ENCODE measurements around the gene MED19. TPM values are rescaled to one million over a fixed set of nuclear protein-coding genes. Genes with fewer than 3 reads are reported as not detected.
"Not testable (repeated sequence)": the region's sequence is repeated elsewhere in the genome, so short reads cannot be mapped to it uniquely, and the experiment has no call there.

MED19 gene
- total and polyA plus RNA-seq, 4 donors: 8.8 to 11.8 (median 10.8) TPM

- Histone ChIP-seq H3K27me3 (ENCODE audit: control insufficient read depth in 1 of 2, insufficient read depth in 2 of 2, low read length in 1 of 2) (no peaks in the 10 kb centered on the region), H3K4me1 (ENCODE audit: control insufficient read depth in 1 of 2, insufficient read depth in 2 of 2, low read length in 2 of 2) (no peaks in the 10 kb centered on the region), H3K27ac (ENCODE audit: low read depth in 1 of 2, low read length in 2 of 2) (no peak overlapping the region), H3K9me3 (ENCODE audit: control insufficient read depth, low read length) (no peaks in the 10 kb centered on the region), H3K36me3 (ENCODE audit: control insufficient read depth in 1 of 2, insufficient read depth in 2 of 2, low read length in 1 of 2) (peaks cover 6 to 14% of the 10 kb centered on the region in 2 donors), H3K4me3 (ENCODE audit: low read length in 2 of 2) (no peak overlapping the region)
- WGBS, 2 donors: 82 to 85% methylated on average over 18 of the region's 18 CpGs
- ATAC-seq (ENCODE audit: low FRiP score) (no peak), DNase-seq (no peak)
- intact Hi-C loops (cut with DNase I): no loop called here
Observed at GRCh38 chr11:57698843-57699365, 13.1 kb downstream of the MED19 start.

GRCh38 chr11:57690474-57690873, 21.5 kb downstream of the MED19 start:
- H3K36me3 ChIP-seq (ENCODE audit: control insufficient read depth in 1 of 2, insufficient read depth in 2 of 2, low read length in 1 of 2): peaks cover 5 to 14% of the 10 kb centered on the region in 2 donors
- not testable (repeated sequence) for ATAC-seq (ENCODE audit: low FRiP score)
- WGBS, 2 donors: 97 to 99% methylated on average over 5 of the region's 5 CpGs

GRCh38 chr11:57681168-57681567, 30.8 kb downstream of the MED19 start:
- Histone ChIP-seq H3K27ac (ENCODE audit: low read depth in 1 of 2, low read length in 2 of 2) (no peak overlapping the region), H3K4me3 (ENCODE audit: low read length in 2 of 2) (no peak overlapping the region), H3K36me3 (ENCODE audit: control insufficient read depth in 1 of 2, insufficient read depth in 2 of 2, low read length in 1 of 2) (peaks cover 1 to 7% of the 10 kb centered on the region in 2 donors), H3K27me3 (ENCODE audit: control insufficient read depth in 1 of 2, insufficient read depth in 2 of 2, low read length in 1 of 2) (no peaks in the 10 kb centered on the region), H3K4me1 (ENCODE audit: control insufficient read depth in 1 of 2, insufficient read depth in 2 of 2, low read length in 2 of 2) (peaks cover 0 to 2% of the 10 kb centered on the region in 2 donors), H3K9me3 (ENCODE audit: control insufficient read depth, low read length) (no peaks in the 10 kb centered on the region)
- ATAC-seq (ENCODE audit: low FRiP score): no peak
- intact Hi-C loops (cut with DNase I): no loop called here
- 74 to 75% methylated on average over 1 of the region's 1 CpG for WGBS, 2 donors
- no peak for DNase-seq

More at GRCh38 chr11:57690474-57690873, 21.5 kb downstream of the MED19 start:
- H3K9me3 ChIP-seq (ENCODE audit: control insufficient read depth, low read length); H3K27ac ChIP-seq (ENCODE audit: low read depth in 1 of 2, low read length in 2 of 2); H3K27me3 ChIP-seq (ENCODE audit: control insufficient read depth in 1 of 2, insufficient read depth in 2 of 2, low read length in 1 of 2); intact Hi-C loops (cut with DNase I); H3K4me3 ChIP-seq (ENCODE audit: low read length in 2 of 2); DNase-seq; H3K4me1 ChIP-seq (ENCODE audit: control insufficient read depth in 1 of 2, insufficient read depth in 2 of 2, low read length in 2 of 2): not testable (repeated sequence)

- DNase-seq (no peak), ATAC-seq (ENCODE audit: low FRiP score) (no peak)
- no peaks in the 10 kb centered on the region for H3K9me3 ChIP-seq (ENCODE audit: control insufficient read depth, low read length)
- 82 to 97% methylated on average over 2 of the region's 2 CpGs for WGBS, 2 donors
- peaks cover 1 to 7% of the 10 kb centered on the region in 2 donors for H3K36me3 ChIP-seq (ENCODE audit: control insufficient read depth in 1 of 2, insufficient read depth in 2 of 2, low read length in 1 of 2)
- H3K4me1 ChIP-seq (ENCODE audit: control insufficient read depth in 1 of 2, insufficient read depth in 2 of 2, low read length in 2 of 2): peaks cover 0 to 2% of the 10 kb centered on the region in 2 donors
- H3K27ac ChIP-seq (ENCODE audit: low read depth in 1 of 2, low read length in 2 of 2): no peak overlapping the region
- intact Hi-C loops (cut with DNase I): no loop called here
- H3K27me3 ChIP-seq (ENCODE audit: control insufficient read depth in 1 of 2, insufficient read depth in 2 of 2, low read length in 1 of 2): no peaks in the 10 kb centered on the region
- H3K4me3 ChIP-seq (ENCODE audit: low read length in 2 of 2): no peak overlapping the region
Observed at GRCh38 chr11:57680552-57680874, 31.5 kb downstream of the MED19 start.

GRCh38 chr11:57679396-57679795, 32.6 kb downstream of the MED19 start:
- Histone ChIP-seq H3K4me3 (ENCODE audit: low read length in 2 of 2) (no peak overlapping the region), H3K9me3 (ENCODE audit: control insufficient read depth, low read length) (no peaks in the 10 kb centered on the region), H3K27ac (ENCODE audit: low read depth in 1 of 2, low read length in 2 of 2) (no peak overlapping the region), H3K4me1 (ENCODE audit: control insufficient read depth in 1 of 2, insufficient read depth in 2 of 2, low read length in 2 of 2) (peaks cover 0 to 2% of the 10 kb centered on the region in 2 donors), H3K27me3 (ENCODE audit: control insufficient read depth in 1 of 2, insufficient read depth in 2 of 2, low read length in 1 of 2) (no peaks in the 10 kb centered on the region), H3K36me3 (ENCODE audit: control insufficient read depth in 1 of 2, insufficient read depth in 2 of 2, low read length in 1 of 2) (peaks cover 1 to 7% of the 10 kb centered on the region in 2 donors)
- DNase-seq (no peak), ATAC-seq (ENCODE audit: low FRiP score) (no peak)
- WGBS, 2 donors: 56 to 62% methylated on average over 4 of the region's 4 CpGs
- intact Hi-C loops (cut with DNase I): no loop called here

GRCh38 chr11:57675176-57675941, 36.7 kb downstream of the MED19 start:
- Histone ChIP-seq H3K27ac (ENCODE audit: low read depth in 1 of 2, low read length in 2 of 2) (no peak overlapping the region), H3K4me1 (ENCODE audit: control insufficient read depth in 1 of 2, insufficient read depth in 2 of 2, low read length in 2 of 2) (peaks cover 0 to 2% of the 10 kb centered on the region in 2 donors), H3K4me3 (ENCODE audit: low read length in 2 of 2) (no peak overlapping the region), H3K36me3 (ENCODE audit: control insufficient read depth in 1 of 2, insufficient read depth in 2 of 2, low read length in 1 of 2) (peaks cover 2 to 11% of the 10 kb centered on the region in 2 donors), H3K9me3 (ENCODE audit: control insufficient read depth, low read length) (no peaks in the 10 kb centered on the region), H3K27me3 (ENCODE audit: control insufficient read depth in 1 of 2, insufficient read depth in 2 of 2, low read length in 1 of 2) (no peaks in the 10 kb centered on the region)
- no peak for ATAC-seq (ENCODE audit: low FRiP score)
- 82 to 86% methylated on average over 3 of the region's 3 CpGs for WGBS, 2 donors
- intact Hi-C loops (cut with DNase I): no loop called here
- no peak for DNase-seq

- Histone ChIP-seq H3K9me3 (ENCODE audit: control insufficient read depth, low read length) (no peaks in the 10 kb centered on the region), H3K36me3 (ENCODE audit: control insufficient read depth in 1 of 2, insufficient read depth in 2 of 2, low read length in 1 of 2) (peaks cover 2 to 11% of the 10 kb centered on the region in 2 donors), H3K4me3 (ENCODE audit: low read length in 2 of 2) (no peak overlapping the region), H3K4me1 (ENCODE audit: control insufficient read depth in 1 of 2, insufficient read depth in 2 of 2, low read length in 2 of 2) (no peaks in the 10 kb centered on the region), H3K27ac (ENCODE audit: low read depth in 1 of 2, low read length in 2 of 2) (no peak overlapping the region), H3K27me3 (ENCODE audit: control insufficient read depth in 1 of 2, insufficient read depth in 2 of 2, low read length in 1 of 2) (no peaks in the 10 kb centered on the region)
- intact Hi-C loops (cut with DNase I): no loop called here
- DNase-seq (no peak), ATAC-seq (ENCODE audit: low FRiP score) (no peak)
Observed at GRCh38 chr11:57674251-57674650, 37.8 kb downstream of the MED19 start.

- intact Hi-C loops (cut with DNase I): loop anchor here (5.0 to 10.0 kb wide), 3 partner anchors 44 to 906 kb away; partner anchors contain the start of genes LPXN (in 1 of the 2), MED19 (in 1 of the 2), TMX2 (in 1 of the 2) and TNKS1BP1 (in 1 of the 2)
- H3K9me3 ChIP-seq (ENCODE audit: control insufficient read depth, low read length): no peaks in the 10 kb centered on the region
- no peak for ATAC-seq (ENCODE audit: low FRiP score)
Observed at GRCh38 chr11:57668434-57668782, 43.6 kb downstream of the MED19 start.

More at GRCh38 chr11:57668434-57668782, 43.6 kb downstream of the MED19 start:
- Histone ChIP-seq H3K4me3 (ENCODE audit: low read length in 2 of 2) (peak overlapping the region; percentile 39 to 52), H3K4me1 (ENCODE audit: control insufficient read depth in 1 of 2, insufficient read depth in 2 of 2, low read length in 2 of 2) (no peaks in the 10 kb centered on the region), H3K36me3 (ENCODE audit: control insufficient read depth in 1 of 2, insufficient read depth in 2 of 2, low read length in 1 of 2) (peaks cover 2 to 7% of the 10 kb centered on the region in 2 donors), H3K27ac (ENCODE audit: low read depth in 1 of 2, low read length in 2 of 2) (peak overlapping the region; percentile 43 to 48), H3K27me3 (ENCODE audit: control insufficient read depth in 1 of 2, insufficient read depth in 2 of 2, low read length in 1 of 2) (no peaks in the 10 kb centered on the region)
- 0% methylated on average over 31 of the region's 31 CpGs for WGBS, 2 donors
- DNase-seq: peak in 1 of 2 donors; percentile 63

All from aorta (tissue), 5 donors.